Rectal smooth muscle tissue (tissue), 1 donor: ENCODE measurements around the gene GRIK5.

Experiments used
- H3K27ac ChIP-seq: one replicate; pipeline ENCODE4 v1.7.0; 2013; ENCODE audit warnings: low read depth, low read length, inconsistent platforms
- H3K27me3 ChIP-seq: one replicate; pipeline ENCODE4 v1.7.0; 2013; ENCODE audit warnings: low read length; ENCODE audit not compliant: control insufficient read depth, insufficient read depth
- H3K36me3 ChIP-seq: one replicate; pipeline ENCODE4 v1.7.0; 2013; ENCODE audit warnings: low read length; ENCODE audit not compliant: control insufficient read depth, insufficient read depth
- H3K4me1 ChIP-seq: one replicate; pipeline ENCODE4 v1.7.0; 2013; ENCODE audit warnings: low read length; ENCODE audit not compliant: control insufficient read depth, insufficient read depth
- H3K4me3 ChIP-seq: one replicate; pipeline ENCODE4 v1.7.0; 2013; ENCODE audit warnings: low read length
- H3K9ac ChIP-seq: one replicate; pipeline ENCODE4 v1.7.0; 2013; ENCODE audit warnings: low read length

Gene GRIK5

GRCh38 chr19:42092350-42092749 lies 22.3 kb upstream of the GRIK5 start:
- no peaks in the 10 kb centered on the region for H3K27me3 ChIP-seq
- peaks cover 7% of the 10 kb centered on the region for H3K36me3 ChIP-seq
- H3K4me1 ChIP-seq: peaks cover 4% of the 10 kb centered on the region
- no peak overlapping the region for H3K9ac ChIP-seq
- H3K27ac ChIP-seq: no peak overlapping the region
- no peak overlapping the region for H3K4me3 ChIP-seq

GRCh38 chr19:42091742-42092141 lies 21.7 kb upstream of the GRIK5 start:
- no peak overlapping the region for H3K4me3 ChIP-seq
- H3K9ac ChIP-seq: no peak overlapping the region
- peaks cover 7% of the 10 kb centered on the region for H3K36me3 ChIP-seq
- H3K4me1 ChIP-seq: peaks cover 4% of the 10 kb centered on the region
- no peaks in the 10 kb centered on the region for H3K27me3 ChIP-seq
- H3K27ac ChIP-seq: no peak overlapping the region

- peaks cover 3% of the 10 kb centered on the region for H3K36me3 ChIP-seq
- peaks cover 4% of the 10 kb centered on the region for H3K4me1 ChIP-seq
- no peak overlapping the region for H3K4me3 ChIP-seq
- H3K27ac ChIP-seq: no peak overlapping the region
- no peak overlapping the region for H3K9ac ChIP-seq
- no peaks in the 10 kb centered on the region for H3K27me3 ChIP-seq
Measured at GRCh38 chr19:42091300-42091699, 21.3 kb upstream of the GRIK5 start.

GRCh38 chr19:42090672-42091071 lies 20.7 kb upstream of the GRIK5 start:
- no peaks in the 10 kb centered on the region for H3K27me3 ChIP-seq
- H3K27ac ChIP-seq: no peak overlapping the region
- no peak overlapping the region for H3K4me3 ChIP-seq
- H3K36me3 ChIP-seq: peaks cover 2% of the 10 kb centered on the region
- H3K4me1 ChIP-seq: peaks cover 4% of the 10 kb centered on the region
- H3K9ac ChIP-seq: no peak overlapping the region

- Histone ChIP-seq H3K4me3 (no peak overlapping the region), H3K27me3 (no peaks in the 10 kb centered on the region), H3K9ac (no peak overlapping the region), H3K36me3 (no peaks in the 10 kb centered on the region), H3K27ac (no peak overlapping the region), H3K4me1 (no peaks in the 10 kb centered on the region)
Measured at GRCh38 chr19:42089772-42090171, 19.8 kb upstream of the GRIK5 start.

- Histone ChIP-seq H3K9ac (no peak overlapping the region), H3K4me1 (no peaks in the 10 kb centered on the region), H3K27me3 (no peaks in the 10 kb centered on the region), H3K27ac (peak overlapping the region; percentile 19), H3K36me3 (no peaks in the 10 kb centered on the region), H3K4me3 (peak overlapping the region; percentile 6)
Measured at GRCh38 chr19:42089191-42089750, 19.3 kb upstream of the GRIK5 start.

GRCh38 chr19:42088471-42089190 lies 18.6 kb upstream of the GRIK5 start:
- Histone ChIP-seq H3K36me3 (no peaks in the 10 kb centered on the region), H3K9ac (no peak overlapping the region), H3K27me3 (no peaks in the 10 kb centered on the region), H3K4me3 (peak overlapping the region; percentile 6), H3K27ac (peak overlapping the region; percentile 19), H3K4me1 (no peaks in the 10 kb centered on the region)

- no peak overlapping the region for H3K4me3 ChIP-seq
- no peaks in the 10 kb centered on the region for H3K36me3 ChIP-seq
- no peak overlapping the region for H3K9ac ChIP-seq
Measured at GRCh38 chr19:42086770-42087550, 17.0 kb upstream of the GRIK5 start.

GRCh38 chr19:42086188-42086736 lies 16.3 kb upstream of the GRIK5 start:
- H3K4me1 ChIP-seq: no peaks in the 10 kb centered on the region
- peaks cover 4% of the 10 kb centered on the region for H3K36me3 ChIP-seq
- H3K9ac ChIP-seq: no peak overlapping the region
- H3K27me3 ChIP-seq: no peaks in the 10 kb centered on the region
- H3K4me3 ChIP-seq: no peak overlapping the region
- no peak overlapping the region for H3K27ac ChIP-seq

More at GRCh38 chr19:42086770-42087550, 17.0 kb upstream of the GRIK5 start:
- H3K4me1 ChIP-seq: no peaks in the 10 kb centered on the region
- no peak overlapping the region for H3K27ac ChIP-seq
- no peaks in the 10 kb centered on the region for H3K27me3 ChIP-seq

- Histone ChIP-seq H3K4me3 (no peak overlapping the region), H3K4me1 (no peaks in the 10 kb centered on the region), H3K36me3 (peaks cover 30% of the 10 kb centered on the region), H3K9ac (no peak overlapping the region), H3K27me3 (no peaks in the 10 kb centered on the region), H3K27ac (no peak overlapping the region)
Measured at GRCh38 chr19:42083537-42083936, 13.5 kb upstream of the GRIK5 start.

GRCh38 chr19:42081584-42082203 lies 11.7 kb upstream of the GRIK5 start:
- H3K4me3 ChIP-seq: no peak overlapping the region
- peaks cover 33% of the 10 kb centered on the region for H3K36me3 ChIP-seq
- H3K9ac ChIP-seq: no peak overlapping the region
- no peaks in the 10 kb centered on the region for H3K27me3 ChIP-seq
- H3K4me1 ChIP-seq: peaks cover 6% of the 10 kb centered on the region
- H3K27ac ChIP-seq: no peak overlapping the region

- Histone ChIP-seq H3K4me1 (peaks cover 8% of the 10 kb centered on the region), H3K4me3 (no peak overlapping the region), H3K27ac (no peak overlapping the region), H3K27me3 (no peaks in the 10 kb centered on the region), H3K9ac (no peak overlapping the region), H3K36me3 (peaks cover 33% of the 10 kb centered on the region)
Measured at GRCh38 chr19:42080764-42081375, 10.9 kb upstream of the GRIK5 start.
